Osteoblast (primary cell): ENCODE measurements around the gene ARMC9. TPM values are rescaled to one million over a fixed set of nuclear protein-coding genes. Genes with fewer than 3 reads are reported as not detected.
"Not testable (repeated sequence)": the region's sequence is repeated elsewhere in the genome, so short reads cannot be mapped to it uniquely, and the experiment has no call there.

Experiments used
- DNase-seq: peaks from one replicate; pipeline ENCODE4 v3.0.0; 2011; ENCODE audit warnings: low spot score, mixed read lengths; ENCODE audit not compliant: insufficient read length; ENCODE audit errors: missing footprints
- H2AFZ ChIP-seq: 2 replicates; pipeline ENCODE4 v1.6.0; 2011; ENCODE audit warnings: mild to moderate bottlenecking, low read length
- H3K27ac ChIP-seq: 2 replicates; pipeline ENCODE4 v1.5.1; 2011; ENCODE audit warnings: mild to moderate bottlenecking, low read depth, low read length, moderate library complexity
- H3K27me3 ChIP-seq: 2 replicates; pipeline ENCODE4 v1.6.0; 2012; ENCODE audit warnings: mild to moderate bottlenecking, control low read depth, inconsistent platforms, low read length, moderate library complexity; ENCODE audit not compliant: insufficient read depth
- H3K36me3 ChIP-seq: 2 replicates; pipeline ENCODE4 v1.5.1; 2011; ENCODE audit warnings: mild to moderate bottlenecking, low read length, control low read depth, moderate library complexity; ENCODE audit not compliant: insufficient read depth
- H3K4me1 ChIP-seq: 2 replicates; pipeline ENCODE4 v1.5.1; 2011; ENCODE audit warnings: mild to moderate bottlenecking, low read length, control low read depth, moderate library complexity; ENCODE audit not compliant: insufficient read depth
- H3K4me2 ChIP-seq: 2 replicates; pipeline ENCODE4 v1.6.0; 2011; ENCODE audit warnings: mild to moderate bottlenecking, low read length; ENCODE audit not compliant: insufficient read depth
- H3K4me3 ChIP-seq: fragments of 200-600 bp; sonication (generic); 3 replicates; pipeline ENCODE4 v1.5.1; 2012; ENCODE audit warnings: mild to moderate bottlenecking, low read length, inconsistent platforms; ENCODE audit not compliant: insufficient read depth
- H3K79me2 ChIP-seq: 2 replicates; pipeline ENCODE4 v1.6.0; 2012; ENCODE audit warnings: mild to moderate bottlenecking, low read length, control low read depth, inconsistent platforms; ENCODE audit not compliant: insufficient read depth
- H3K9me3 ChIP-seq: 2 replicates; pipeline ENCODE4 v1.5.1; 2011; ENCODE audit warnings: low read depth, low read length, control low read depth
- H4K20me1 ChIP-seq: 2 replicates; pipeline ENCODE4 v1.6.0; 2012; ENCODE audit warnings: mild to moderate bottlenecking, low read length, control low read depth; ENCODE audit not compliant: insufficient read depth
- CTCF ChIP-seq: IDR thresholded peaks from 2 replicates; pipeline ENCODE4 v1.5.1; 2011; ENCODE audit warnings: mild to moderate bottlenecking, low read depth, low read length, moderate library complexity; ENCODE audit errors: extremely low read depth
- total RNA-seq: library from RNA; depleted of rRNA; stranded (reverse); fragments of >200 nt; gene quantifications from 2 replicates; pipeline ENCODE4 v1.2.3, GENCODE V29; 2012

ARMC9 gene
- total RNA-seq, 1 donor = 221 TPM

GRCh38 chr2:231300020-231300721 lies 101.7 kb downstream of the ARMC9 start:
- Histone ChIP-seq H3K79me2 (no peaks in the 10 kb centered on the region), H3K27ac (no peak overlapping the region), H3K27me3 (no peaks in the 10 kb centered on the region), H3K4me3 (no peak overlapping the region), H4K20me1 (no peaks in the 10 kb centered on the region), H3K9me3 (no peaks in the 10 kb centered on the region), H3K4me2 (no peak overlapping the region), H3K4me1 (no peaks in the 10 kb centered on the region), H3K36me3 (peaks cover 20% of the 10 kb centered on the region), H2AFZ (no peak overlapping the region)
- no peak for TF ChIP-seq CTCF
- no peak for DNase-seq

GRCh38 chr2:231300722-231301076 lies 102.3 kb downstream of the ARMC9 start:
- no peak for TF ChIP-seq CTCF
- Histone ChIP-seq H3K27me3 (no peaks in the 10 kb centered on the region), H4K20me1 (no peaks in the 10 kb centered on the region), H3K79me2 (no peaks in the 10 kb centered on the region), H3K36me3 (peaks cover 20% of the 10 kb centered on the region), H3K27ac (no peak overlapping the region), H3K4me2 (no peak overlapping the region), H3K9me3 (no peaks in the 10 kb centered on the region), H2AFZ (no peak overlapping the region), H3K4me1 (no peaks in the 10 kb centered on the region), H3K4me3 (no peak overlapping the region)
- DNase-seq = no peak

GRCh38 chr2:231304259-231304658 lies 105.8 kb downstream of the ARMC9 start:
- H3K27ac ChIP-seq, H3K4me1 ChIP-seq, H3K4me3 ChIP-seq, H3K9me3 ChIP-seq, H4K20me1 ChIP-seq, H3K4me2 ChIP-seq, H3K36me3 ChIP-seq, H3K79me2 ChIP-seq, H2AFZ ChIP-seq, DNase-seq, H3K27me3 ChIP-seq: not testable (repeated sequence)

- Histone ChIP-seq H3K79me2 (no peaks in the 10 kb centered on the region), H3K4me3 (no peak overlapping the region), H3K36me3 (peaks cover 2% of the 10 kb centered on the region), H3K4me2 (no peak overlapping the region), H3K27ac (no peak overlapping the region), H2AFZ (no peak overlapping the region), H4K20me1 (no peaks in the 10 kb centered on the region), H3K27me3 (no peaks in the 10 kb centered on the region), H3K4me1 (no peaks in the 10 kb centered on the region), H3K9me3 (no peaks in the 10 kb centered on the region)
- TF ChIP-seq CTCF = no peak
- no peak for DNase-seq
Measured at GRCh38 chr2:231305221-231305620, 106.8 kb downstream of the ARMC9 start.
